ENCODE measurements around the gene STAG3. TPM values are rescaled to one million over a fixed set of nuclear protein-coding genes. Genes with fewer than 3 reads are reported as not detected.

Gene STAG3
- total and polyA plus RNA-seq, 9 of the 15 experiments (the other 6 are each of a cell fraction or from before 2014, with no cell fraction given) = 0.54 to 2.5 (median 1.7) TPM

DNA sequence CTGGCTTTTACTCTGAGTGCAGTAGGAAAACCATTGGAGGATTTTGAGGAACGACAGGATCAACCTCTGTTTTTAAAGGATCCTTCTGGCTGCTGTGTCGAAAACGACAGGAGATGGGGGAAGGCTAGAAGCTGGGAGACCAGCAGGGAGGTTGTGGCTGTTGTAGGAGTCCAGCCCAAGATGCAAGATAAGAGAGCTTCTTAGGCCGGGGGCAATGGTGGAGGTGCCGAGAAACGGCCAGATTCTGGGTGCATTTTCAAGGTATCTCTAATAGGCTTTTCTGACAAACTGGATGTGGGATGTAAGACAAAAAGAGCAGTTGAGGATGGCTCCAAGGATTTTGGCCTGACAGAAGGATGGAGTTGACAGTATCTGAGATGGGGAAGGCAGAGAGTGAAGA lies 31.8 kb downstream of the STAG3 start (continued):
- TF ChIP-seq, protein P1, sequence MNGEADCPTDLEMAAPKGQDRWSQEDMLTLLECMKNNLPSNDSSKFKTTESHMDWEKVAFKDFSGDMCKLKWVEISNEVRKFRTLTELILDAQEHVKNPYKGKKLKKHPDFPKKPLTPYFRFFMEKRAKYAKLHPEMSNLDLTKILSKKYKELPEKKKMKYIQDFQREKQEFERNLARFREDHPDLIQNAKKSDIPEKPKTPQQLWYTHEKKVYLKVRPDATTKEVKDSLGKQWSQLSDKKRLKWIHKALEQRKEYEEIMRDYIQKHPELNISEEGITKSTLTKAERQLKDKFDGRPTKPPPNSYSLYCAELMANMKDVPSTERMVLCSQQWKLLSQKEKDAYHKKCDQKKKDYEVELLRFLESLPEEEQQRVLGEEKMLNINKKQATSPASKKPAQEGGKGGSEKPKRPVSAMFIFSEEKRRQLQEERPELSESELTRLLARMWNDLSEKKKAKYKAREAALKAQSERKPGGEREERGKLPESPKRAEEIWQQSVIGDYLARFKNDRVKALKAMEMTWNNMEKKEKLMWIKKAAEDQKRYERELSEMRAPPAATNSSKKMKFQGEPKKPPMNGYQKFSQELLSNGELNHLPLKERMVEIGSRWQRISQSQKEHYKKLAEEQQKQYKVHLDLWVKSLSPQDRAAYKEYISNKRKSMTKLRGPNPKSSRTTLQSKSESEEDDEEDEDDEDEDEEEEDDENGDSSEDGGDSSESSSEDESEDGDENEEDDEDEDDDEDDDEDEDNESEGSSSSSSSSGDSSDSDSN (IDR thresholded peaks at IDR 0.05; ENCODE audit: borderline replicate concordance in 1 of 2, low read depth in 2 of 2, low read length in 2 of 2) = no peak
- TF ChIP-seq DPF2 (IDR thresholded peaks at IDR 0.05) (peak; percentile 35; the same call in 1 of the 2 replicates), NFIC (IDR thresholded peaks at IDR 0.05) (no peak), GATA2 (CRISPR knock-in tag; IDR thresholded peaks at IDR 0.05) (peak; percentile 82), BRCA1 (IDR thresholded peaks at IDR 0.05) (no peak), BRCA1 (CRISPR knock-in tag; IDR thresholded peaks at IDR 0.05) (no peak), KAT7 (CRISPR knock-in tag; IDR thresholded peaks at IDR 0.05; ENCODE audit: borderline replicate concordance) (no peak), ARID1B (IDR thresholded peaks at IDR 0.05) (0 out of 2 replicates have a peak, but pooled peaks have one; percentile 16), ZFP36 (IDR thresholded peaks at IDR 0.05; ENCODE audit: low read depth, low read length, partially characterized antibody) (no peak), PHF8 (IDR thresholded peaks at IDR 0.05; ENCODE audit: borderline replicate concordance, low read length) (no peak), TCFL5 (CRISPR knock-in tag; conservative IDR thresholded peaks at IDR 0.05) (no peak), ZBTB7A (IDR thresholded peaks at IDR 0.05; ENCODE audit: borderline replicate concordance, control insufficient read depth, low read depth, low read length) (no peak), CBFA2T2 (conservative IDR thresholded peaks at IDR 0.05) (no peak), NR2C2 (CRISPR knock-in tag; IDR thresholded peaks at IDR 0.05) (no peak), NR2C2 (tag; IDR thresholded peaks at IDR 0.05) (0 out of 2 replicates have a peak, but pooled peaks have one; percentile 3), ZKSCAN3 (CRISPR knock-in tag; IDR thresholded peaks at IDR 0.05) (no peak), CREBBP (IDR thresholded peaks at IDR 0.05; ENCODE audit: low read depth, low read length) (no peak), POU5F1 (IDR thresholded peaks at IDR 0.05; ENCODE audit: borderline replicate concordance, low read depth, low read length, partially characterized antibody) (no peak), KDM1A (IDR thresholded peaks at IDR 0.05) (0 out of 4 replicates have a peak, but pooled peaks of 1 of the 2 experiments have one; percentile 8), GABPB2 (CRISPR knock-in tag; conservative IDR thresholded peaks at IDR 0.05) (no peak)
- TF ChIP-seq, protein P2, sequence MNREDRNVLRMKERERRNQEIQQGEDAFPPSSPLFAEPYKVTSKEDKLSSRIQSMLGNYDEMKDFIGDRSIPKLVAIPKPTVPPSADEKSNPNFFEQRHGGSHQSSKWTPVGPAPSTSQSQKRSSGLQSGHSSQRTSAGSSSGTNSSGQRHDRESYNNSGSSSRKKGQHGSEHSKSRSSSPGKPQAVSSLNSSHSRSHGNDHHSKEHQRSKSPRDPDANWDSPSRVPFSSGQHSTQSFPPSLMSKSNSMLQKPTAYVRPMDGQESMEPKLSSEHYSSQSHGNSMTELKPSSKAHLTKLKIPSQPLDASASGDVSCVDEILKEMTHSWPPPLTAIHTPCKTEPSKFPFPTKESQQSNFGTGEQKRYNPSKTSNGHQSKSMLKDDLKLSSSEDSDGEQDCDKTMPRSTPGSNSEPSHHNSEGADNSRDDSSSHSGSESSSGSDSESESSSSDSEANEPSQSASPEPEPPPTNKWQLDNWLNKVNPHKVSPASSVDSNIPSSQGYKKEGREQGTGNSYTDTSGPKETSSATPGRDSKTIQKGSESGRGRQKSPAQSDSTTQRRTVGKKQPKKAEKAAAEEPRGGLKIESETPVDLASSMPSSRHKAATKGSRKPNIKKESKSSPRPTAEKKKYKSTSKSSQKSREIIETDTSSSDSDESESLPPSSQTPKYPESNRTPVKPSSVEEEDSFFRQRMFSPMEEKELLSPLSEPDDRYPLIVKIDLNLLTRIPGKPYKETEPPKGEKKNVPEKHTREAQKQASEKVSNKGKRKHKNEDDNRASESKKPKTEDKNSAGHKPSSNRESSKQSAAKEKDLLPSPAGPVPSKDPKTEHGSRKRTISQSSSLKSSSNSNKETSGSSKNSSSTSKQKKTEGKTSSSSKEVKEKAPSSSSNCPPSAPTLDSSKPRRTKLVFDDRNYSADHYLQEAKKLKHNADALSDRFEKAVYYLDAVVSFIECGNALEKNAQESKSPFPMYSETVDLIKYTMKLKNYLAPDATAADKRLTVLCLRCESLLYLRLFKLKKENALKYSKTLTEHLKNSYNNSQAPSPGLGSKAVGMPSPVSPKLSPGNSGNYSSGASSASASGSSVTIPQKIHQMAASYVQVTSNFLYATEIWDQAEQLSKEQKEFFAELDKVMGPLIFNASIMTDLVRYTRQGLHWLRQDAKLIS (CRISPR knock-in tag; IDR thresholded peaks at IDR 0.05) = no peak
- TF ChIP-seq, protein P3, sequence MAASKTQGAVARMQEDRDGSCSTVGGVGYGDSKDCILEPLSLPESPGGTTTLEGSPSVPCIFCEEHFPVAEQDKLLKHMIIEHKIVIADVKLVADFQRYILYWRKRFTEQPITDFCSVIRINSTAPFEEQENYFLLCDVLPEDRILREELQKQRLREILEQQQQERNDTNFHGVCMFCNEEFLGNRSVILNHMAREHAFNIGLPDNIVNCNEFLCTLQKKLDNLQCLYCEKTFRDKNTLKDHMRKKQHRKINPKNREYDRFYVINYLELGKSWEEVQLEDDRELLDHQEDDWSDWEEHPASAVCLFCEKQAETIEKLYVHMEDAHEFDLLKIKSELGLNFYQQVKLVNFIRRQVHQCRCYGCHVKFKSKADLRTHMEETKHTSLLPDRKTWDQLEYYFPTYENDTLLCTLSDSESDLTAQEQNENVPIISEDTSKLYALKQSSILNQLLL (CRISPR knock-in tag; IDR thresholded peaks at IDR 0.05; ENCODE audit: borderline replicate concordance) = no peak
- TF ChIP-seq, protein P4, sequence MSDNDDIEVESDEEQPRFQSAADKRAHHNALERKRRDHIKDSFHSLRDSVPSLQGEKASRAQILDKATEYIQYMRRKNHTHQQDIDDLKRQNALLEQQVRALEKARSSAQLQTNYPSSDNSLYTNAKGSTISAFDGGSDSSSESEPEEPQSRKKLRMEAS (CRISPR knock-in tag; IDR thresholded peaks at IDR 0.05) = 0 out of 2 replicates have a peak, but pooled peaks have one; percentile 7

Data from K562 (cell line).